Measurements from ENCODE around the gene MUTYH.

The MUTYH gene

GRCh38 chr1:45306319-45306718 lies 33.9 kb downstream of the MUTYH start:
- H3K4me1 Mint-ChIP-seq: peaks cover 25% of the 10 kb centered on the region

GRCh38 chr1:45305231-45305630 lies 35.0 kb downstream of the MUTYH start:
- Mint-ChIP-seq H3K27me3 (ENCODE audit: low read depth) (no peaks in the 10 kb centered on the region), H3K36me3 (ENCODE audit: low read depth) (no peaks in the 10 kb centered on the region), H3K4me1 (peaks cover 29% of the 10 kb centered on the region), H3K27ac (peak overlapping the region; percentile 96 to 99 (median 98)), H3K4me3 (peak overlapping the region; percentile 94 to 95 (median 94)), H3K9me3 (no peaks in the 10 kb centered on the region)
- TF ChIP-seq, protein P1, sequence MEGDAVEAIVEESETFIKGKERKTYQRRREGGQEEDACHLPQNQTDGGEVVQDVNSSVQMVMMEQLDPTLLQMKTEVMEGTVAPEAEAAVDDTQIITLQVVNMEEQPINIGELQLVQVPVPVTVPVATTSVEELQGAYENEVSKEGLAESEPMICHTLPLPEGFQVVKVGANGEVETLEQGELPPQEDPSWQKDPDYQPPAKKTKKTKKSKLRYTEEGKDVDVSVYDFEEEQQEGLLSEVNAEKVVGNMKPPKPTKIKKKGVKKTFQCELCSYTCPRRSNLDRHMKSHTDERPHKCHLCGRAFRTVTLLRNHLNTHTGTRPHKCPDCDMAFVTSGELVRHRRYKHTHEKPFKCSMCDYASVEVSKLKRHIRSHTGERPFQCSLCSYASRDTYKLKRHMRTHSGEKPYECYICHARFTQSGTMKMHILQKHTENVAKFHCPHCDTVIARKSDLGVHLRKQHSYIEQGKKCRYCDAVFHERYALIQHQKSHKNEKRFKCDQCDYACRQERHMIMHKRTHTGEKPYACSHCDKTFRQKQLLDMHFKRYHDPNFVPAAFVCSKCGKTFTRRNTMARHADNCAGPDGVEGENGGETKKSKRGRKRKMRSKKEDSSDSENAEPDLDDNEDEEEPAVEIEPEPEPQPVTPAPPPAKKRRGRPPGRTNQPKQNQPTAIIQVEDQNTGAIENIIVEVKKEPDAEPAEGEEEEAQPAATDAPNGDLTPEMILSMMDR (IDR thresholded peaks at IDR 0.05; ENCODE audit: unreplicated experiment in 3 of 3): no peak

More at GRCh38 chr1:45306319-45306718, 33.9 kb downstream of the MUTYH start:
- no peaks in the 10 kb centered on the region for H3K27me3 Mint-ChIP-seq (ENCODE audit: low read depth)
- TF ChIP-seq, protein P1 (IDR thresholded peaks at IDR 0.05; ENCODE audit: unreplicated experiment in 3 of 3): no peak
- no peaks in the 10 kb centered on the region for H3K36me3 Mint-ChIP-seq (ENCODE audit: low read depth)
- no peaks in the 10 kb centered on the region for H3K9me3 Mint-ChIP-seq
- H3K4me3 Mint-ChIP-seq: peak overlapping the region in 2 of 3 experiments; percentile 80 to 94
- peak overlapping the region; percentile 40 to 96 (median 53) for H3K27ac Mint-ChIP-seq

DNA sequence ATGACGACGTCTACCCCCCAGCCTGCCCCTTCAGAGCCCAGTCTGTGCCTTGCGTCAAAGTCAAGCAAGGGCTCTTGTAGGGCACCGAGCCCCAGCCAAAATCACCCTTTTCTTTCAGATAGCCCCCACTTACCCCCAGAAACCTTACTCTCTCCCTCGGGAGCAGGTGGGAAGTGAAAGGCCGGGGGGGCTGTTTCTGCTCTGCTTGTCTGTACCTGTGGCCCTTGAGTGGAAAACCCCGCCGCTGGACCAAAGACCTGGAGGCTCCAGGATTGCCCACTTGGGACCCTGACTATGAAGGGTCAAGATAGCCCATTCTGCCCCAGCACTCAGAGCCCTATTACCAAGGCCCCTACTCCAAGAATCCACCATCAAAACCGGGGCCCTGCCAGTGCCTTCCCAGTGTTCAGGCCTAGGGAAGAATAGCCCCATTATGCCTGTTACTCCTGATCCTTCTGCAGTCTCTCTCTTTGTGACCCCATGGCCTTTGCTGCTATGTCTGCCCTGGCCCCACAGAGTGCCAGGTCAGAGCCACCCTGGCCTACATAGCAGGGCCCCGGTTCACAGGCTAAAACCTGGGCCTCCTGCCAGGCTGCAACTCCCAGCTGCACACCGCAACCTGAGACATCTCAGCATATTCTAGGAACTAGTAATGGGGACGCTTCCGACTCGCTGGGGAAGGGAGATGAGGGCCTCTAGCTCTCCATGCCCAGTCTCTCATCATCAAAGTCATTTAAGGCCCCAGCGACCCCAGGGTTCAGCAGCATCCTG lies 35.7 kb downstream of the MUTYH start:
- Mint-ChIP-seq H3K36me3 (ENCODE audit: low read depth) (no peaks in the 10 kb centered on the region), H3K9me3 (no peaks in the 10 kb centered on the region), H3K4me3 (peak overlapping the region; percentile 94 to 95 (median 94)), H3K27ac (peak overlapping the region; percentile 96 to 99 (median 98)), H3K27me3 (ENCODE audit: low read depth) (no peaks in the 10 kb centered on the region), H3K4me1 (peaks cover 31% of the 10 kb centered on the region)
- TF ChIP-seq, protein P1 (IDR thresholded peaks at IDR 0.05; ENCODE audit: unreplicated experiment in 3 of 3): peak in 1 of 3 experiments; percentile 5

- Mint-ChIP-seq H3K4me3 (peak overlapping the region; percentile 94 to 95 (median 94)), H3K36me3 (ENCODE audit: low read depth) (no peaks in the 10 kb centered on the region), H3K4me1 (peaks cover 31% of the 10 kb centered on the region), H3K27ac (peak overlapping the region; percentile 96 to 99 (median 98)), H3K27me3 (ENCODE audit: low read depth) (no peaks in the 10 kb centered on the region), H3K9me3 (no peaks in the 10 kb centered on the region)
- TF ChIP-seq, protein P1 (IDR thresholded peaks at IDR 0.05; ENCODE audit: unreplicated experiment in 3 of 3): peak; percentile 55 to 73 (median 60)
These were observed 36.5 kb downstream of the MUTYH start for GRCh38 chr1:45303520-45304310.

DNA sequence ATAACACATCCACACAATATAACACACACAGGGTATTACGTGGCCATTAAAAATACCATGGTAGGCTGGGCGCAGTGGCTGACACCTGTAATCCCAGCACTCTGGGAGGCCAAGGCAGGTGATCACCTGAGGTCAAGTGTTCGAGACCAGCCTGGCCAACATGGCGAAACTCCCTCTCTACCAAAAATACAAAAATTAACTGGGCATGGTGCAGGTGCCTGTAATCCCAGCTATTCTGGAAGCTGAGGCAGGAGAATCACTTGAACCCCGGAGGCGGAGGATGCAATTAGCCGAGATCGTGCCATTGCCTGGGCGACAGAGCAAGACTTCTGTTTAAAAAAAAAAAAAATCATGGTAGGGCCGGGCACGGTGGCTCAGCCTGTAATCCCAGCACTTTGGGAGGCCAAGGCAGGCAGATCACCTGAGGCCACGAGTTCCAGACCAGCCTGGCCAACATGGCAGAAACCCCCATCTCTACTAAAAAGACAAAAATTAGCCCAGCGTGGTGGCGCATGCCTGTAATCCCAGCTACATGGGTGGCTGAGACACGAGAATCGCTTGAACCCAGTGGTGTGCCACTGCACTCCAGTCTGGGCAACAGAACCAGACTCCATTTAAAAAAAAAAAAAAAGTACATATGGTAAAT lies 37.6 kb downstream of the MUTYH start:
- H3K27ac Mint-ChIP-seq: peak overlapping the region in 1 of 3 experiments; percentile 54
- peak overlapping the region; percentile 69 to 85 (median 81) for H3K4me3 Mint-ChIP-seq
- peaks cover 34% of the 10 kb centered on the region for H3K4me1 Mint-ChIP-seq
- no peaks in the 10 kb centered on the region for H3K36me3 Mint-ChIP-seq (ENCODE audit: low read depth)
- H3K9me3 Mint-ChIP-seq: no peaks in the 10 kb centered on the region
- TF ChIP-seq, protein P1 (IDR thresholded peaks at IDR 0.05; ENCODE audit: unreplicated experiment in 3 of 3): no peak
- H3K27me3 Mint-ChIP-seq (ENCODE audit: low read depth): no peaks in the 10 kb centered on the region
